HG03064 (cell line): Measurements from ENCODE around the gene NRXN2.

Experiments used
- ATAC-seq: cut with Tn5 transposase; IDR thresholded peaks from one replicate; pipeline ENCODE4 v1.9.1; 2021; ENCODE audit warnings: low read depth; ENCODE audit not compliant: unreplicated experiment

NRXN2 gene

GRCh38 chr11:64723117-64723906, at the start of gene NRXN2:
Gene NRXN2 (minus strand): TSS chr11:64723197. CDS start chr11:64713699, 9,498 bp downstream.
- peak; percentile 71 for ATAC-seq

DNA sequence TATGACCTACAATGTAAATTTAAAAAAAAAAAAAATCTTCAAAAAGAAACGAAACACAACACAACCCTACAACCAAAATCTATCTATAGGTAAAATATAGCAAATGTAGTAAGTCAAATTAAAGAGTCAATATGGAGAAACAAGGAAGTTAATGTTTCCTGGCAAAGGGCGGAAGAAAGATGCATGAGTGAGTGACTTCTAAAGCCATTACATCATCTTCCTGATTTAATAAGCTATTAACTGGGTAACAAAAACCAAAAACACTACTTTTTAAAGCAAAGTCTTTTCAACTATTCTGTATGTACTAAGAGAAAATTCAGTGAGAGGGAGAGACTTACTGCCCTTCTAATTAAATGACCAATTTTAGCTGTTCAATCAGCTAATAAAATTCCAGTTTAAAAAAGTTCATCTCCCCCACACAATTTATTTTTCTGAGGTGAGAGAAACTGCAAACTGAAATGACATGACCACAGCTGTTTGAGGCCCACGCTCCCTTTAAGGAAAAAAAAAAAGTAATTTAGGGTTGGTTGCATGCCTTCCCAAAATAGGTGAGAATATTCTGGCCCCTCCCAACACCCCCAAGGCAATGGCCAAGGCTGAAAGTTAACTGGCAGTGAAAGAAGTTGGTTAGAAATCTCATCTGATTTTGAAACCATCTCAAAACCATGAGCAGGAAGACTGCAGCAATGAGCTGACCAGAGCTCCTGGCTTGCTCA, 49.5 kb upstream of the NRXN2 start:
- no peak for ATAC-seq

- no peak for ATAC-seq
Measured at GRCh38 chr11:64771861-64772260, 48.9 kb upstream of the NRXN2 start.

GRCh38 chr11:64770120-64770519, 47.1 kb upstream of the NRXN2 start:
- ATAC-seq, result no peak

DNA sequence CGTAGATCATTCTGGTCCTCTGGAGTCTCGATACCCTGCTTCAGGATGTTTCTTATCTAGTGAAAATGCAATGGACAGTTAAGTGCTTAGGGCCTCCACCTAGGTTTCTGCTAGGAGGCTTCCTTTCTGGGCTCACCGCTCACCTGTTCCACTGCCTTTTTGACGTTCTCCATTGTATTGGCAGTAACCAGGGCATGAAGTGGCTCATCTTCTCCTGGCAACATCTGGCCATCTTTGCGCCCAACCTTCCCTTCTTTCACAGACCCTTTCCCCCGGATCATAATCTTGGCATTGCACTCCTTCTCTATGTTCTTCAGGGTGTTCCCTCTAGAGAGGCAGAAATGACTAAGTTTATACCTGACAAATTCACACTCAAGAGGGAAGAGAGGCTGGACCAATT, 46.3 kb upstream of the NRXN2 start:
- ATAC-seq, result no peak

DNA sequence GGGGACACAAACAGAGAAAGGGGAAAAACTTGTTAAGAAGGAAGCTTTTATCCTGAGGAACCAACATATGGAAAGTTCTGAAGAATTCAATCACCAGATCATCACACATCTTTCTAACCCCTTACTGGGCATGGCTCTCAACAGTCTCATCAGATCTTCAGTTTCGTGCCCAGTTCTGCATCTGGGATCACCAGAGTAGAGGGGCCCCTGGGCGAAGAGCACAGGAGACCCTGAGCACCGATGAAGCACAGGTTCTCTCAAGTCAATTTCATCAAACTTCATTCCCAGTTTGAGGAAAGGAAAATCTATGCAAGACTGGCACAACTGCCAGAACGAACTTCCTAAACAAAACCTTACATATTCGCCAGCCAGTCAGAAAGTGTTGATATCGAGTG, 45.3 kb upstream of the NRXN2 start:
- ATAC-seq, result no peak

GRCh38 chr11:64767344-64768299, 44.6 kb upstream of the NRXN2 start:
- no peak for ATAC-seq

DNA sequence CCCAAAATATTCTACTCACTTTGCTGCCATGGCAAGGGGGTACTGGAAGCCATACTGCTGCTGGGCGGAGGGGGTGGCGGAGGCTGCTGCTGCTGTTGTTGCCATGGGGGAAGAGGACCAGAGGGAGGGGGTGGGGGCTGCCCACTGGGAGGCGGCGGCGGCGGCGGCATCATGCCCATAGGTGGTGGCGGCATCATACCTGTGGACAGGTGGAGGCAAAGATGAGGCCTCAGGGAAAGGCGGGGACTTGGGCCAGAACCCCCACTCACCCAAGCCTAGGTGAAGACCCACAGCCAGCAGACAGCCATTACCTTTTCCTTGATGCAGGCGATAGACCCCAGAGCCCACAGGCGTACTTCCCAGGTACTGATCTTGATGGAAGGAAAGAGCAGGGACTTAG, 43.9 kb upstream of the NRXN2 start:
- no peak for ATAC-seq

- ATAC-seq, result no peak
Measured at GRCh38 chr11:64765851-64766665, 43.1 kb upstream of the NRXN2 start.

DNA sequence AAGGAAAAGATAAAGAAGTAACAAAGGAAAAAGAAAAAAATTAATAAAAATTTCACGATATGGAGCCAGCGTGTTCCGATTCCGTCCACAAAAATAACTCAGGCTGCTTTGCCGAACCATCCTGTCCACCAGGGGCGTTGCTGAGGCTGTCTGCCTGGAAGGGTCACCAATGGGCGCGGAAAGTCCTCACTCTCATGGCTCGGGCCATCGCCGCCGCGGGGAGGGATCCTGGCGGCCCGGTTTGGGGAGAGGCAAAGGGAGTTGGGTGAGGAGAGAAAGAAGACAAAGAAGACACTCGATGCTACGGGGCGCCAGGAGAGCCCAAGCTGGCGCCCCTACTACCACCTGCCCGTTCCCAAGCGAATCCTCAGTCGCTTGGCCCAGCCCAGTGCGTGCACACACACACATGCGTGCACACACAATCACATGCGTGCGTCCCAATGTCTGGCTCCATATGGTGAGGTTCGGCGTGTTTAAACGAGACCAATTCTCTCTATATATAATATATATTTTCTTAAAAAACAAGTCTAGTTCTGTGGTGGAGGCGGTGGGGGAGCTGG, 42.4 kb upstream of the NRXN2 start:
- no peak for ATAC-seq

- ATAC-seq, result no peak
Measured at GRCh38 chr11:64764753-64765152, 41.8 kb upstream of the NRXN2 start.

GRCh38 chr11:64764040-64764611, 41.1 kb upstream of the NRXN2 start:
- ATAC-seq, result no peak

- ATAC-seq, result no peak
Measured at GRCh38 chr11:64763526-64764039, 40.6 kb upstream of the NRXN2 start.

- no peak for ATAC-seq
Measured at GRCh38 chr11:64762674-64763525, 39.9 kb upstream of the NRXN2 start.

- no peak for ATAC-seq
Measured at GRCh38 chr11:64762277-64762673, 39.3 kb upstream of the NRXN2 start.

DNA sequence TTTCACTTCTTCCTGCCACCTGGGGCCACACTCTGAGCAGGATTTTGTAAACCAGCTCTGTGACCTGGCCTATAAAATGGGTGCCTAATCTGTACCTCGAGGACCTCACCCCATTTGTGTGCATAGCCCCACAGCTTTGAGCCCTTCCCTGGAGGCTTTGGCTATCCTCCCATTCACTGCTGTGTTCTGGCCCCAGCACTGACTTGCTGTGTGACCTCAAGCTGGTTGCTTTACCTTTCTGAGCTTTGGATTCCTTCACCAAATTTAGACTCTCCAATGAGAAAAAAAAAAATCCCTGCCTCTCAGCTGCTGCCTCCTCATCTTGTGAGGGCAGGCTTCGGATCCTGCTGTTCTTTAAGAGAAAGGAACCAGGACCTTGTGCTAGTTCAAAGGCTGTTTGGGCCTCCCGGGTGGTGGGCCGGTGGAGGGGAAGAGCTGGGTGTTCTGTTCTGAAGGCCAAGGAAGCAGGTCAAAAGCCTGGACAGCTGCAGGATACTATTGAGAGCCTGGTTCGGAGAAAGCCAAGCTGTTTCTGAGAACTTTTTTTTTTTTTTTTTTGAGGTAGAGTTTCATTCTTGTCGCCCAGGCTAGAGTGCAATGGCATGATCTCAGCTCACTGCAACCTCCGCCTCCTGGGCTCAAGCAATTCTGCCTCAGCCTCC, 37.9 kb upstream of the NRXN2 start:
- no peak for ATAC-seq

DNA sequence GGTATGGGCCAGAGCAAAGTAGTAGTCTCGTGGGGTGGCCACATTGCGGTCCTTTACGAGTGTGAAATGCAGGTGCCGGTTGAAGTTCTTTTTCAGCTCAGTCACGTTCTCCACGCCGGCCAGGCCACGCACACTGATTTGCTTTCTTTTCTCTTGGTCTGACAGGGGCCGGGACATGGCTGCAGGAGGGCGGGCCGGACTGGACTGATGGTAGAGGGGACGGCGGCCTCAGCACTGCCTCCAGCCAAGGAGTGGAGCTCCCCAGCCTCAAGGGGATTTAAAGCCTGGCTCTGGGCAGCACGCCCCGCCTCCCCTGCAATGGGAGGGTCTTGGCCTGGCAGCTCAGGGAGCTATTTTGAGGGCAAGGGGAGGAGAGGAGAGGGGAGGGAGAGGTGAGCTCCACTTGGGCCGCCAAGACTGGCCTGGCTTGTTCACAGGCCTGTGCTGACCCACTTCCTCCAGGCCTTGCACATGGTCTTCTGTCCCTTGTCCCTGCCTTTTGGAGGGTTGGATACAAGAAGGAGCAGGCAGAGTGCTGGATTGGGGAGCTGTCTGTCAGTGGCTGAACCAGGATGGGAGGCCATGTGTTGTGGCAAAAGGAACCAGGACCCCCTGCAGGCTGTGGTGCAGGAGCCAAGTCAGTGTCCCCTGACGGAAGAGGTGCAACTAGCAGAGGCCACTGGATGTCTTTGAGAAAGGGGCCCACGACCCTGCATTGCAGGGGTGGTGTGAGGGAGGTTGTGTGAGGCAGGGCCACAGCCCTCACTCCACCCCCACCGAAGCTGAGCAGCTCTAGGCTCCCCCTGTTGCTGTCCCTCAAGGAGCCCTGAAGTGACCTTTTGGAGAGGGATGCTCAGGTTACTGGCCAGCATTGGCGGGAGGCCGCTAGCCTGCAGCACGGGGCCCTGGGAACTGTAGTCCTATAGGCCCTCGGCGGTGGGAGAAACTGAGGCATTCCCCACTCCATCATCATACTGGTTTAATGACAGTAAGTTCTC, 37.0 kb upstream of the NRXN2 start, which contains the start of gene PYGM:
Gene PYGM, minus strand, starts transcription at position 253 of the 998 bp plus-strand sequence. Its CDS starts 76 bp downstream, at position 177.
- no peak for ATAC-seq
